GM10248 (cell line): ENCODE data around the gene DUXB.

Source experiments
- CTCF ChIA-PET: fragments of 300-600 bp; sonication (Branson Sonifier 250); formaldehyde crosslinking; extraction: SDS; loops from one replicate; lab custom pipeline; 2021; ENCODE audit warnings: antibody characterized with exemption; lab: Yijun Ruan, JAX
- POLR2A ChIA-PET: fragments of 350-650 bp; sonication (Branson Sonifier 250); formaldehyde crosslinking; extraction: SDS; loops from one replicate; lab custom pipeline; 2020; ENCODE audit warnings: antibody characterized with exemption; lab: Yijun Ruan, JAX
- DNase-seq: peaks from one replicate; pipeline ENCODE4 v3.0.0; 2012; ENCODE audit errors: extremely low spot score
- TF ChIP-seq, protein P1 (sequence below): IDR thresholded peaks from 2 replicates; pipeline ENCODE4 v1.5.1; 2012; ENCODE audit warnings: mild to moderate bottlenecking, low read depth; ENCODE audit errors: extremely low read depth, missing control alignments, control extremely low read depth

Gene DUXB

GRCh38 chr16:75658175-75658574, 43.1 kb downstream of the DUXB start:
- no peak for DNase-seq
- TF ChIP-seq, protein P1, sequence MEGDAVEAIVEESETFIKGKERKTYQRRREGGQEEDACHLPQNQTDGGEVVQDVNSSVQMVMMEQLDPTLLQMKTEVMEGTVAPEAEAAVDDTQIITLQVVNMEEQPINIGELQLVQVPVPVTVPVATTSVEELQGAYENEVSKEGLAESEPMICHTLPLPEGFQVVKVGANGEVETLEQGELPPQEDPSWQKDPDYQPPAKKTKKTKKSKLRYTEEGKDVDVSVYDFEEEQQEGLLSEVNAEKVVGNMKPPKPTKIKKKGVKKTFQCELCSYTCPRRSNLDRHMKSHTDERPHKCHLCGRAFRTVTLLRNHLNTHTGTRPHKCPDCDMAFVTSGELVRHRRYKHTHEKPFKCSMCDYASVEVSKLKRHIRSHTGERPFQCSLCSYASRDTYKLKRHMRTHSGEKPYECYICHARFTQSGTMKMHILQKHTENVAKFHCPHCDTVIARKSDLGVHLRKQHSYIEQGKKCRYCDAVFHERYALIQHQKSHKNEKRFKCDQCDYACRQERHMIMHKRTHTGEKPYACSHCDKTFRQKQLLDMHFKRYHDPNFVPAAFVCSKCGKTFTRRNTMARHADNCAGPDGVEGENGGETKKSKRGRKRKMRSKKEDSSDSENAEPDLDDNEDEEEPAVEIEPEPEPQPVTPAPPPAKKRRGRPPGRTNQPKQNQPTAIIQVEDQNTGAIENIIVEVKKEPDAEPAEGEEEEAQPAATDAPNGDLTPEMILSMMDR = no peak
- ChIA-PET POLR2A (interaction anchor here (1.2 kb wide), 1 partner anchor 35 kb away, joined by 3 read pairs; the partner anchor contains the start of gene ADAT1), CTCF (no interaction called here)

GRCh38 chr16:75653922-75654321, 47.3 kb downstream of the DUXB start:
- no peak for DNase-seq
- ChIA-PET POLR2A (no interaction called here), CTCF (interaction anchor here (1.5 kb wide), 1 partner anchor 110 kb away, joined by 5 read pairs; no protein-coding TSS in a partner anchor)
- TF ChIP-seq, protein P1 = no peak

- TF ChIP-seq, protein P1 = no peak
- POLR2A ChIA-PET = interaction anchor here (0.6 to 2.0 kb wide), 11 partner anchors 10 to 214 kb away, joined by 3 to 12 read pairs (median 5); partner anchors contain the start of genes ADAT1 and GABARAPL2
- CTCF ChIA-PET = interaction anchor here (0.9 to 2.6 kb wide), 11 partner anchors 8 to 414 kb away, joined by 3 to 12 read pairs (median 4); partner anchors contain the start of gene ADAT1
- DNase-seq = peak; percentile 81
Observed at GRCh38 chr16:75648265-75649076, 52.8 kb downstream of the DUXB start.

- POLR2A ChIA-PET = interaction anchor here (0.6 to 2.0 kb wide), 10 partner anchors 9 to 214 kb away, joined by 3 to 12 read pairs (median 5); partner anchors contain the start of genes ADAT1 and GABARAPL2
- DNase-seq = peak; percentile 96
- CTCF ChIA-PET = interaction anchor here (0.9 to 2.6 kb wide), 8 partner anchors 9 to 414 kb away, joined by 3 to 12 read pairs (median 6); partner anchors contain the start of gene ADAT1
- TF ChIP-seq, protein P1 = no peak
Observed at GRCh38 chr16:75647492-75648264, 53.6 kb downstream of the DUXB start, which contains the start of the genes KARS1 and TERF2IP. Gene KARS1, minus strand, starts transcription at chr16:75647665. Its CDS starts 26 bp downstream, at chr16:75647639. Gene TERF2IP, plus strand, starts transcription at chr16:75647773. Its CDS starts 110 bp downstream, at chr16:75647883.

DNA sequence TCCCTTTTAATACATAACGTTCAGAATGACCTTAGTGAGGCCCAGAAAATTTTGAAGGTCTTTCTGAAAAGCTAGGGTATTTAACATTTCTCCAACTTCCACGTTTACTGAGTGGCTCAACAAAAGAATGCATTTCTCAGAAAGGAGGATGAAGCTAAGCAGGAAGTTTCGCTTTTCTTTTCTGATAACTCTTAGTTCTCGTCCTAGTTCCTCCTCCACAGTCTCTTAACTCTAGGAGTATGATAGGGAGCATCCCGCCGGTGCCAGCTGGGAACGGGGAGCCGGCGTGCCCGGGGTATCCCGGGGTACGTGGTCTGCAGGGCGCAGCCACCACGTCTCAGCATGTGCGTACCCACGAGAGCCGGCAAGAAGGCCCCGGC, 54.2 kb downstream of the DUXB start:
- POLR2A ChIA-PET = interaction anchor here (1.2 to 2.0 kb wide), 8 partner anchors 9 to 213 kb away, joined by 3 to 12 read pairs (median 5); partner anchors contain the start of genes ADAT1 and GABARAPL2
- CTCF ChIA-PET = interaction anchor here (0.9 to 2.6 kb wide), 8 partner anchors 9 to 413 kb away, joined by 3 to 12 read pairs (median 6); partner anchors contain the start of gene ADAT1
- DNase-seq = no peak
- TF ChIP-seq, protein P1 = no peak
